HEK293T (cell line): ENCODE results near the gene PIAS4.

ENCODE experiments used
- BHLHE40 ChIP-seq: fragments of 450-650 bp; IDR thresholded peaks from 2 replicates; pipeline ENCODE4 v1.6.1; 2016; ENCODE audit warnings: mild to moderate bottlenecking, moderate library complexity, borderline replicate concordance
- L3MBTL2 ChIP-seq: fragments of 450-650 bp; conservative IDR thresholded peaks from 2 replicates; pipeline ENCODE4 v1.6.1; 2016; ENCODE audit warnings: mild to moderate bottlenecking
- SUZ12 ChIP-seq: fragments of 450-650 bp; IDR thresholded peaks from 2 replicates; pipeline ENCODE4 v1.6.1; 2016; ENCODE audit warnings: mild to moderate bottlenecking

- TF ChIP-seq BHLHE40 (no peak), L3MBTL2 (no peak), SUZ12 (no peak)
These were observed 47.6 kb downstream of the PIAS4 start for GRCh38 chr19:4055209-4055552.
